NCI-H1694 (cell line): ENCODE results near the gene FNDC3A.
A peak's percentile ranks its signal among the peaks of the same experiment; 100 is the strongest.

Experiments
- DNase-seq: peaks from one replicate; lab custom pipeline; 2025; lab: John Stamatoyannopoulos, UW

FNDC3A gene, protein sequence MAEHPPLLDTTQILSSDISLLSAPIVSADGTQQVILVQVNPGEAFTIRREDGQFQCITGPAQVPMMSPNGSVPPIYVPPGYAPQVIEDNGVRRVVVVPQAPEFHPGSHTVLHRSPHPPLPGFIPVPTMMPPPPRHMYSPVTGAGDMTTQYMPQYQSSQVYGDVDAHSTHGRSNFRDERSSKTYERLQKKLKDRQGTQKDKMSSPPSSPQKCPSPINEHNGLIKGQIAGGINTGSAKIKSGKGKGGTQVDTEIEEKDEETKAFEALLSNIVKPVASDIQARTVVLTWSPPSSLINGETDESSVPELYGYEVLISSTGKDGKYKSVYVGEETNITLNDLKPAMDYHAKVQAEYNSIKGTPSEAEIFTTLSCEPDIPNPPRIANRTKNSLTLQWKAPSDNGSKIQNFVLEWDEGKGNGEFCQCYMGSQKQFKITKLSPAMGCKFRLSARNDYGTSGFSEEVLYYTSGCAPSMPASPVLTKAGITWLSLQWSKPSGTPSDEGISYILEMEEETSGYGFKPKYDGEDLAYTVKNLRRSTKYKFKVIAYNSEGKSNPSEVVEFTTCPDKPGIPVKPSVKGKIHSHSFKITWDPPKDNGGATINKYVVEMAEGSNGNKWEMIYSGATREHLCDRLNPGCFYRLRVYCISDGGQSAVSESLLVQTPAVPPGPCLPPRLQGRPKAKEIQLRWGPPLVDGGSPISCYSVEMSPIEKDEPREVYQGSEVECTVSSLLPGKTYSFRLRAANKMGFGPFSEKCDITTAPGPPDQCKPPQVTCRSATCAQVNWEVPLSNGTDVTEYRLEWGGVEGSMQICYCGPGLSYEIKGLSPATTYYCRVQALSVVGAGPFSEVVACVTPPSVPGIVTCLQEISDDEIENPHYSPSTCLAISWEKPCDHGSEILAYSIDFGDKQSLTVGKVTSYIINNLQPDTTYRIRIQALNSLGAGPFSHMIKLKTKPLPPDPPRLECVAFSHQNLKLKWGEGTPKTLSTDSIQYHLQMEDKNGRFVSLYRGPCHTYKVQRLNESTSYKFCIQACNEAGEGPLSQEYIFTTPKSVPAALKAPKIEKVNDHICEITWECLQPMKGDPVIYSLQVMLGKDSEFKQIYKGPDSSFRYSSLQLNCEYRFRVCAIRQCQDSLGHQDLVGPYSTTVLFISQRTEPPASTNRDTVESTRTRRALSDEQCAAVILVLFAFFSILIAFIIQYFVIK

DNA sequence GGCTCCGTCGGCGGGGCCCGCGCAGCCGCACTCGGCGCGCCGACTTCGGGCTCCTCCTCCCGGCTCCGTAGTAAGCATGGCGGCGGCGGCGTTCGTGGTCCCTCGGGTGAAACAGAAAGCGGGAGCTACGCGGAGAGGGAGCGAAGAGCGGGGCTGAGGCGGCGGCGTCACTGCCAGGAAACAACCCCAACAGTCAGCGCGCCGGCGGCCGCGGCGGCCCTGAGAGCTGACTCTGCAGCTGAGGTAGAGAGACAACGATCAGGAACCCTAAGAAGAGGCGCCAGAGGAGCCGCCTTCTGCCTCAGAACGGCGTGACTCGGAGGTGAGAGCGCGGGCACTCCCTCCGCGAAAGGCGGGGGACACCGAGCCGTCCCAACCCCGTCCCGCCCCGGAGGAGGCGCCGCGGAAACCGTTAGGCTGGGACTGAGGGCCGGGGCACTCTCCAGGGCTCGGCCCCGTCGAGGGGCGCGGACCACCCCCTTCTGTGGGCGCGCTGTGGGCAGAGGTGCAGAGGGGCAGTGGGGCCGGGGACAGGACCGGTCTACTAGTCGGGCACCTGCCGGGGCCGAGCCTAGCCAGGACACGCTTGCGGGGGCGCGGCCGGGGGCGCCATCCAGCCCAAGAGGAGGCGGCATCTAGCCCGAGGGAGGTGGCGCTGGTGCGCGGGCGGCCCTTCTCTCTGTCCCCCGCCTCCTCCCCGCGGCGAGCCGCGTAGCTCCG lies at the start of gene FNDC3A:
FNDC3A (plus strand) TSS at position 57 of the 720 bp plus-strand sequence. CDS start 30,279 bp downstream, outside the sequence.
- DNase-seq = peak; percentile 29

DNA sequence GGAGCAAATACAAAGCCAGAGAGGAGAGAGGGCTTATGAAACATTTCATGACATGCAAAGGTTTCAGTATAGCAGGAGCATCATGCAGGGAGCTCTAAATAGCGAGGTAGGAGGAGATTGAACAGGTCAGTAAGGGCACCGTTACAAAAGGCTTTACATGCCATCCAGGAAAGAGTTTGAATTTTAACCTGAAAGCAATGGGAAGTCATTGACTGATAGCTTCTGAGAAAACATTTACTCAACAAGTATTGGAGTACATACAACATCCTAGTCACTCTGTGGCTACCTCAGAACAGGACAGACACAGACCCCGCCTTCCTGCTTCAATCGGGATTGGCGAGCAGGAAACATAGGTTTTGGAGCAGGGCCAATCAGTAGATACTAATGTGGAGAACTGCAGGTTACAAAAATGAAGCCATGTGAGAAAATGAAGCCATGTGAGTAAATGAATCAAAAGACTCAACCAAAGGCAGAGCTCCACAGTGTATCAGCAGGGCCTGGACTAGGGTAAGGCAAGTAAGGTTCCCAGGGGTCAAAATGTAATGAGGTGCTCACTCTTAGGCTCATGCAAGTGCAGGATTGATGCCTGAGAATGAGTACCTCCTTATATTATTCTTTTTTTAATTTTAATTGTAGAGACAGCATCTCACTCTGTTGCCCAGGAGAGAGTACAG lies 46.8 kb upstream of the FNDC3A start:
- DNase-seq = no peak

DNA sequence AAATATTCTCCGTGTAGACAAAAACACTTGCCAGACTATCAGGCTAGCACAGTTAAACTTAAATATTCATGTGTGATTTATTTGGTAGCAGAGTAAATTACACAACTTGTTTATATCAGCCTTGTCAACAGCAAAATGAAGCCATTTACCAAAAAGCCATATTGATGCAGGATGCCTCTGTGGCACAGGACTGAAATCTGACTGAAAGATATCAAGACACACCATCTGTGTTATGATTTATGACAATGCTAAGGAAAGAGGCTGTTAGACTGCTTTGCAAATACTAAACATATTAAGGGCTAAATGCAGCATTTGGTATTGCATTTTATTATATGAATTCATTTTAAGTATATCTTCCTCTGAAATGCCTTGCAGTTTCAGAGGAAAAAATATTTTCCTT lies 44.8 kb upstream of the FNDC3A start:
- peak; percentile 23 for DNase-seq

DNA sequence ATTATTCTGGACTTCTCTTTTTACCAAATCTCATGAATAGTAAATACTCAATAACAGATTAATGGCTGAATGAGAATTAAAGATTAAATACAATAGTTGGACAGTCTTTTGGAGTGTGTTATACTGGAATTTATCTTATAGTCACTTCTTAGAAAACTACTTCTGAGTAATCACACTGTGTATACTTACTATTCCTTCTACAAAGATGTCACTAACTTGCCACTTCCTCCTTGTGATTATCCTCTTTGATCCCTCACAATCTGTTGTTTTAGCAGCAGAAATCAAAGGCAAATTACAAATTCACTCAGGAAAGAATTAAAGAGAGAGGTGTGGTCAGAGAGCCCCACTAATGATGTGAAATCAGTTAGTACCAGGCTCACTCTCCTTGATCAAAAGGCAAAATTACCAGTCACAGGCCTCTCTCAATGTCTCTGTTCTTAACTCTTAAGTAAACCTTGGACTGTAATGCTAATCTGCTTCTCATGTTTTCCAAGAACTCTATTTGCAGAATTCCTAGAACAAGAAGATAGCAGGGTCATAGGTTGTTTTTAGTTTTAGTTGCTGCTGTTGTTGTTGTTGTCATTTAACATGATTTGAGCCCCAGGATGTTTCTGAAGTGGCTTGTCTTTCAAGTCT lies 37.3 kb upstream of the FNDC3A start:
- DNase-seq = no peak

DNA sequence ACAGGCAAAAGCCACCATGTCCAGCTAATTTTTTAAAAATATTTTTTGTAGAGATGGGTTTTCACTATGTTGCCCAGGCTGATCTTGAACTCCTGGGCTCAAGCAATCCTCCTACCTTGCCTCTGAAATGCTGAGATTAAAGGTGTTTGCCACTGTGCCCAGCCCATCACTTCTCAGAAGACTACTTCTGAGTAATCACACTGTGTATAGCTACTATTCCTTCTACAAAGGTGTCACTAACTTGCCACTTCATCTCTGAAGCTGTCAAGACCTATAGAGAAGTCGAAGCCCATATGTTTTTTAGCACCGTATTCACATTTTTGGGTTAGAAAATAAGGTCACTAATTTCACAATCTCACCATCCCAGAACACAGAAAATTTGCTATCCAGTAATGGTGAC lies 36.0 kb upstream of the FNDC3A start:
- no peak for DNase-seq

DNA sequence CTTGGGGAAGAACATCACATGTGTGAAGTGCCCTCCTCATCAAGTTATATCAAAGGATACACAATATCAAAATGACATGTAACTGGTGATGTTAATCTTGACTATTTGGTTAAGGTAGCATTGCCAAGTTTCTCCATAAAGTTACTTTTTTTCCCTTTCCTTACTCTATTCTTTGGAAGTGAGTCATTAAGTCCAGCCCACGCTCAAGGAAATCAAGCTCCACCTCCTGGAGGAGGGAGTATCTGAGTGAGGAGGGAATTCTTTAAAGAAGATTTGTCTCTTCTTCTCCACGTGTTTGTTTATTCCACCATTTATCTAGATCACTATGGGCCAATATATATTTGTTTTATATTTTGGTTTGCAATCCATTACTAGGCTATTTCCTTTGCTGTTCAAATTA lies 33.6 kb upstream of the FNDC3A start:
- DNase-seq = no peak

DNA sequence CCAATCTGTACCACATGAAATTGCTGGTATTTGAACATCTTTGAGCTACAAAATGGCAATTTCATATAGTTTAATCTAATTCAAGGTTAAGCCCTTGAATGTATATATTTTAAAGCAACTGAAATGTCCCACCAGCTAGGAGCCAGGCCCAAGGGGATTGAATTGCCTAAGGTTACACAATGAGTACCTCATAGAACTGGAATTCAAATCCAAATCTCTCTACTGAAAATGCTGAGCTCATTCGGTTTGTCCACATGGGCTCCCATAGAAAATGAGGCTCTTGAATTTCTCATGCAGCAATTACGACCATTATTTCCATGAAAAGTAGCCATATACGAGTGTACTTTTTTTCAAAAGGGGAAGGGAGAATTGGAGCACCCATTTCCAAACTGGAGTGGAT lies 31.5 kb upstream of the FNDC3A start:
- DNase-seq = no peak

DNA sequence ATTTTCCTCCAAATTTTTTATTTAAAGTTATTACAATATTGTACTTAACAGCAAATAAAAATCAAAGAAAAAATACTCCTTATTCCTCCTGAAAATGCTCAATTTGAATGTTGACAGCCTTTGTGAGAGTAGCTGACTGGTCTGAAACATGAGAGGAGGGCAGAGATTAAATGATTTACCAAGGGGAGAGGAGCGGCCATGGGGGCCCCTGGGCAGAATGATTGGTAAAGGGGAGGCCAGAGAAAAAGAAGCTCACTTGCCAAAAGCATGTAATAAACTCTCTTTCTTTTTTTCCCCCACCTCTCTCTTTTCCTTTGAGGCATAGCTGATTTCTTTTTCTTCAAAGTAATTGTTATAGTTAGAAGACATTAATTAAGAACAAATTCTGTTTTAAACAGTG lies 30.1 kb upstream of the FNDC3A start:
- no peak for DNase-seq

DNA sequence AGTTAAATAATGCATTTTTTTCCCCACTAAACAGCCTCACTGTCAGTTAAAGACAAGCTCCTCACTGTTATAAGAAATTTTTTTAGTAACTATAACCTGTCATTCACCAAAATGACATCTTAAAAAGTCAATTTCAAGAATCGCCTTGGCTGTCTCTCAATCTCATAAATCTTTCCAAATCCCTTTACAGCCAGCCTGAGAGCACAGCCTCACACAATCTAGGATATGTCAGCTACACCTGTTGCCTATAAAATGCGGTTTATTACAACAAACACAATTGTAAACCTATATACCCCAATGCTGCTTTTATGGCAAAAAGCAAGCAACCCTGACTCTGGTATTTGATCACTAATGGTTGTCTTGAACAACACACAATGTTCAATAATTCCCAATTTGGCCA lies 29.5 kb upstream of the FNDC3A start:
- no peak for DNase-seq

DNA sequence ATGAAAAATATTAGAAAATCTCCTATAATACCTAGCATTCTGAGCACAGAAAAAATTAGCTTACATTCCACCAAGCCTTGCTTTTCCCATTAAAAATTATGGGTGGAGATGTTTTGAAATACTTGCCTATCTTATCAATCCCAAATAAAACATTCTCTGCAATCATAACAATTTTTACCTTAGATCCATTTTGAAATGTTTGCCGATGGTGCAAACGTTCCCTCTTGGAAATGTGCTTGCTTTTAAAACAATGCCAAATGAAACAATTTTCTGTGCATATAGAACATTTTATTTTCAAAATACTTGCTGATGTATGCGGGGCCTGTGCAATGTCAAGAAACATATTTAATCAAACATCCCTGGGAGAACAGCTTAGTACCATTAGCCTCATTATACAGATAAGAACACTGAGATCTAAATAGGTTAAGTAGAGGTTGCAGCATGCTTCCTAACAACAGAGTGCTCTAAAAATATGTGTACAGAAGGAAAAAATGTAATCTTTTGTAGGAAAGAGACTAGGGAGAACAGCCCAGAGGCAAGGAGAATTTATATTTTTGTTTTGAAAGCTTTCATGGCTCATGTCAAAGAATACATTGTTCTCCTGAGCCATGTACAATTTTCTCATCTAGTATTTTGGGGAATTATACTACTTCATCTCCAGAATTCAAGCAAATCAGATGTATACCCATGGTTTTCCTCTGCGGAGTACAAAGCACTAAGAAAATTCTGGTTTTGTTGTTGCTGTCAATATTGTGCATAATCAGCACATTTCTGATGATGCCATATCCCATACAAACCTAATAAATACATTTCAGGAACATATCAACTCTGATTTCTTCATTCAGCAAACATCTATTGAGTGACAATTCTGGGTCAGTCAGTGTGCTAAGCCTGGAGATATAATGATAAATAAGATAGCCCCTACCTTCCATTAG lies 25.9 kb upstream of the FNDC3A start:
- DNase-seq = no peak

DNA sequence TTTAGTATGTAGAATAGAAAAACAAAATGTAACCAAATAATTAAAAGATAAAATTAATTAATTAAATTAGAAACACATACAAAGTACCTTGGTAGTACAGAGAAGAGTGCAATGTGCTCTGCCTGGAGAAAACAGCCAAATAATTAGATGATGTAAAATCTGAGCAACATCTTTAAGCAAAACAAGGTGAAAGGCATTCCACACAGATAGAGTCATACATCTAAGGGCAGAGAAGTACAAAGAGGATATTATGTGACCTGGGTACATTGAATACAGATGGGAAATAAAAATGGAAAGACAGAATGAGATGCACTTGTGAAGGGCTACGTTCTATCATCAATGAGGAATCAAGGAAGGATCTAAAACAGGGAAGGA lies 25.2 kb upstream of the FNDC3A start:
- DNase-seq = no peak

DNA sequence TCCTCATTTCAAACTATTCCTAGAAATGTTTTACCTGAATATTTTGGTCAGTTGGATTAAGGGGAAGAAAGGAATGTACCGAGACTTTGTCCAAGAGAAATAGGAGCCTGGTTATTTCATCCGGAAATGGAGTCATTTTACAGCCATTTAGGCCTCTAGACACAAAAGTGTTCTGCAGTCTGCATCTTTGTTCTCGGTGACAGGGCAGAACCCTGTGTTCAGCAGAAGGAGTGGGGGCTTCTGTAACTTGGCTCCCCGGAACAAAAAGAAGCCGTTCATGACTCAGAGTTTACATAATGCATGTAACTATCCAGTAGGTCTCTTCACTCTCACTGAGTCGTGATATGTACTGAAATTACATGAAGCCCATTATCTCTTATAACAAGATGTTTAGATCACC lies 21.6 kb upstream of the FNDC3A start:
- DNase-seq = no peak

DNA sequence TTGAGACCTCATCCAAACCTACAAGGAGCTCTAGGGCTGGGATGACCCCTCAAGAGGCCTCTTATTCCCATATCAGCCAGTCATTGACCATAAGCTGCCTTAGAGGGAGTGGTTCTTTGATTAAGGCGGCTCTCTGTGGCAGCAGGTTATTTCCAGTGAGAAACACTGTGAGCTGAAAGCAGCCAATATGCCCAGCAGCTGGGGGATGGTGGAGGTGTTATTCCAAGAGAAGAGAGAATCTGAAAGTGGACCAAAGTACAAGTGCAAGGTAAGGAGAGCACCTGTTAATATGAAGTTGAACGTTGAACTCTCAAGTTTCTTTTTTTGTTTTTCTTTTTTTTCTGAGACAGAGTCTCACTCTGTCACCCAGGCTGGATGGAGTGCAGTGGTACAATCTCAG lies 20.2 kb upstream of the FNDC3A start:
- DNase-seq = no peak

DNA sequence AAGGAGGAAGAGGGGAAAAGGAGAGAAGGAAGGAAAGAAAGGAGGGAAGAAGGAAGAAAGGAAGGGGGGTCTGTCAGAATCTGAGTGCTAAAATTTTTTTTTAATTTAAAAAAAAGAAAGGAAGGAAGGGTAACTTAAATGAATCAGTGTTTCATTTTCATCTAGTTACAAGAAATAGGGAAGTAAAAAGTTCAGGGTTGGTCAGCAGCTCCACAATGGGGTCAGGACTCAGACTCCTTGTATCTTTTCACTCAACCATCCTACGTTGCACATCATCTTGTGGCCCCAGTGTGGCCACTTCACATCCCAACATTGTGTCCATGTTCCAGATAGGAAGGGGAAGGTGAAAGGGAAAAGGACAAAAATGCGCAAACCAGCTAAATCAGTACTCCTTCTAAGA lies 14.3 kb upstream of the FNDC3A start:
- DNase-seq = no peak

DNA sequence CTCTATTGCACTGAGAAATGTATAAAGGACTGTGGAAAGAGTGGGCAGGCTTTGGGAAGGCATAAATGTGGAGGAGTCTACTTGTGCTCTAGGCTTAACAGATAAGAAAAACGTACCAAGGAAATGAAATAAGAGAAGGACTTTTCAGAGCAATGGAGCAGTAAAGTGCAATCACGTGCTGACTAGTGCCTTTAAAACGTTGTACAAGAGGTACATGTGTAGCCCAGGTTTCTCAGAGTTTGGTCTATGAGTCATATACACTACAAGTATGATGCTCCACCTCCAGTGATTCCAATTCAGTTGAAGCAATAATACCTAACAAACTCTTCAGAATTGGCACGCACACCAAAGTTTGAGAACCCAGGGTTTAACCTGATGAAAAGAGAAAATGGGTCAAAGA lies 13.4 kb upstream of the FNDC3A start:
- DNase-seq = no peak

DNA sequence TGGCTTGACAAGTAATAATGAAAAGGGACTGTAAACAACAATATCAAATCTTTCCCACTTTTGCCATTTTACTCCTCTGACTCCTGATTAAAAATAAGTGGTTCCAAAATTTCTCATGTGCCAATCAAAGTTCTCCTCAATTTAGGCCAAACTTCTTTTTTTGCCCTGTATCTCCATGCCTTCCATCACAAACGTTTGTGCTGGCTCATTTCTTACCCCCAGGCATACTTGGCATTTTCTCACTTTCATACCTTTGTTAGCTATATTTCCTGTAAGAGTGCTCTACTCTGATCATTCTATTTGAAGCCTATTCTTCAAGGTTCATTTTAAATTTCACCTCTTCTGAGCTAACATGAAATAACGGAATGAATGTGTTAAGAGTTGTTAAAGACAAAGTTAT lies 10.0 kb upstream of the FNDC3A start:
- DNase-seq = no peak

DNA sequence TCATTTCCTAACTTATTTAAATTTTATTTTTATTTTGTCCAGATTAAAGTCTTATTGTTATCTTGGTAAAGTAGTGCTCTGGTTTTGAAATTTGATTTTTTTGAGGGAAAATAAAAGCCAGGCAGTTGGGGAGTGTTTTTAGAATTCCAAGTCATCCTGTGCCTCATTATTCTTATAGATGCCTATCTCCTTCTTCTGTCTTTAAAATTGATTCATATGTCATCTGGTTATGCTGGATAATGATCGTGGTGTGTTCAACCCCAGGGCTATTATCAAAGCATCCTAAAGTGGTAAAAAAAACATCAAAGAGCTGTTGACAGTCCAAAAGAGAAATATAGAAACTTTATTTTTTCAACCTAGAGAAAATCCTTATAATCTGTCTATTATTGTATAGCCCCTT lies 6.0 kb upstream of the FNDC3A start:
- no peak for DNase-seq

DNA sequence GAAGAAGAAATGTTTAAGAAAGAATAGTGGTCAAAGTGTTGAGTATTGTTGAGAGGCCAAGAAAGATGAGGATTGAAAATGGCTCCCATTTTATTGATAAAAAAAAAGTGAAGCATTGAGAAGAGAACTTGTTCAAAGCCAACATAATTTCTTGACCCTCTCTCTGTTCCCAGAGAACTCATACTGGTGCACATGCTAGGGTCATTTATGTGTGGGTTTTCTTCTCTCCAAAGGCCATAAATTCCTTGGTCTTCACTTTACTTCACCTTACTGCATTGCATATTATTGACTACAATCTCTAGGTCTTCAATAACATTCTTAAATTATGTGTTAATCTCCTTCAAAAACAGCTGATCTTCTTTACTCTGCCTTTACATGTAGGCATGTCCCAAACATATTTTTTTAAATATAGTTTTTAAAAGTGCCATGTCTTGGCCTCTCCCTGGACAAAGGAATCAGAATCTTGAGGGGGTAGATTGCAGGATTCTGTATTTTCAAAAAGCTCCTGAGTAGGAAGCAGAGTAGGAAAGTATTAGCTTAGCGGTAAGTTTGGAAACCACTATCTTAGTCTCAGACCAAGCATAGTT lies 1.8 kb upstream of the FNDC3A start:
- DNase-seq = no peak

DNA sequence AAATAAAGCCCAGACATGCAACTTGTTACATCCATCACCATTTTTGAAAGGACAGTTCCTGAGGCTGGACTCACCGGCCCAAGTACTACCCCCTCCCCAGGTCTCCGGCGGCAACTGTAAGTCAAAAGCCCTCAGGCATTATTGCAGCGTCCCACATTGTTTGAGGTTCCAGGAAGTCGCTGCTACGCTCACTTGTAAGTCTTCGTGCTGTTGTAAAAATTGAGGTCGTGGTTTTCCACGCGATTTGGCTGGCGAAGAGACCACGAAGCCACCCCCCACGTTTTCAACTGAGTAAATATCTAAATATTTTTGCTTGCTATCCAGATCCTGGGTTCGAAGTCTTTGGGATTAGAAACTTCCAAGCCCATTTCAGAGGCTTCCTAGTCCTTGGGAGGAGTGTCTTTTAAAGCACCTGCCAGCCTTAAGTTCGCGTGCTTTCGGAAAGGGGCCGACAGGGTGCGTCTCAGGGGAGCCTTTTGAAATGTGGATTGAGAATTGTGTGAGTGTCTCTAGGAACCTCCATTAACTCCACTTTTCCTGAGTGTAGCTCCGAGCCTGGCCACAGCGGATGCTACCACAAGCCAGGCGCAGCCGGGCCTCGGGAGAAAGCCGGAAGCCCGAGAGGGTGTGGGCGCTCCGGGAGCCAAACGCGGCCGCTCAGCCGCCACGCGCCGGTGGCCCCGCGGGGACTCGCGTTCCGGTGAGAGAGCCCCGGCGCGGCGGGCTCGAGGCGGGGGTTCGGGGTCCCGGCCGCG lies 434 bp upstream of the FNDC3A start:
- DNase-seq = no peak
